Tibial nerve (tissue), 4 donors: ENCODE measurements around the gene FHAD1. TPM values are rescaled to one million over a fixed set of nuclear protein-coding genes. Genes with fewer than 3 reads are reported as not detected.

Experiments used
- DNase-seq, 2 donors: peaks; one replicate each; pipeline ENCODE4 v3.0.0-alpha.2; 2019; ENCODE audit warnings: low spot score in 2 of 2
- H3K27ac ChIP-seq, 4 donors: fragments of 200-600 bp; sonication (generic) in 3 of 4; one replicate each; pipeline ENCODE4 v1.5.1; 2017 to 2019; ENCODE audit warnings: mild to moderate bottlenecking in 1 of 4
- H3K27me3 ChIP-seq, 2 donors: fragments of 200-600 bp; sonication (generic) in 1 of 2; one replicate each; pipeline versions ENCODE4 v1.5.1 to v1.6.0; 2017 to 2019
- H3K36me3 ChIP-seq, 3 donors: fragments of 200-600 bp; sonication (generic); one replicate each; pipeline ENCODE4 v1.5.1; 2018 to 2019
- H3K4me1 ChIP-seq, 4 donors: fragments of 200-600 bp; sonication (generic) in 3 of 4; one replicate each; pipeline ENCODE4 v1.5.1; 2017 to 2019
- H3K4me3 ChIP-seq, 4 donors: fragments of 200-600 bp; sonication (generic) in 3 of 4; one replicate each; pipeline ENCODE4 v1.5.1; 2017 to 2019; ENCODE audit warnings: mild to moderate bottlenecking in 1 of 4, moderate library complexity in 1 of 4
- H3K9me3 ChIP-seq, 4 donors: fragments of 200-600 bp; sonication (generic) in 3 of 4; one replicate each; pipeline ENCODE4 v1.5.1; 2017 to 2019
- CTCF ChIP-seq, 5 experiments: fragments of 200-600 bp in 3 of 5; fragments of 450-650 bp in 2 of 5; sonication (generic) in 3 of 5; IDR thresholded peaks; one replicate each; pipeline ENCODE4 v1.5.1; 2016 to 2019; ENCODE audit warnings: antibody characterized with exemption in 5 of 5, mild to moderate bottlenecking in 3 of 5, moderate library complexity in 2 of 5
- EP300 ChIP-seq, 2 donors: sonication (generic); formaldehyde crosslinking; IDR thresholded peaks; one replicate each; pipeline ENCODE4 v1.6.1; 2017; ENCODE audit warnings: antibody characterized with exemption in 2 of 2, mild to moderate bottlenecking in 1 of 2
- POLR2A ChIP-seq, 2 donors: fragments of 450-650 bp; IDR thresholded peaks; one replicate each; pipeline ENCODE4 v1.6.1; 2017; ENCODE audit warnings: antibody characterized with exemption in 2 of 2, mild to moderate bottlenecking in 2 of 2, moderate library complexity in 2 of 2
- WGBS, 2 donors: methylation state at CpG; one replicate each; pipeline ENCODE4 v1.1.5; 2018; 5-methylcytosine and 5-hydroxymethylcytosine counted together
- total RNA-seq, 4 donors: library from RNA; depleted of rRNA; stranded (reverse); fragments of >200 nt; gene quantifications; one replicate each; pipeline ENCODE4 v1.1.0, GENCODE V29; 2016

FHAD1 gene
- total RNA-seq, 4 donors from 2014 or later = 0.30 to 0.63 TPM; not detected in 2

- no peak for TF ChIP-seq EP300 (IDR thresholded peaks at IDR 0.05)
- no peak for TF ChIP-seq POLR2A (IDR thresholded peaks at IDR 0.05)
- TF ChIP-seq CTCF (IDR thresholded peaks at IDR 0.05) = no peak
- no peaks in the 10 kb centered on the region for H3K9me3 ChIP-seq
- 76 to 83% methylated on average over 6 of the region's 6 CpGs for WGBS, 2 donors
- no peaks in the 10 kb centered on the region for H3K27me3 ChIP-seq
- H3K4me1 ChIP-seq = no peaks in the 10 kb centered on the region
- no peak for DNase-seq
- H3K27ac ChIP-seq = no peak overlapping the region
- H3K4me3 ChIP-seq = no peak overlapping the region
- no peaks in the 10 kb centered on the region for H3K36me3 ChIP-seq
These were observed 107.5 kb downstream of the FHAD1 start for GRCh38 chr1:15354580-15354965.

GRCh38 chr1:15355968-15356625 lies 109.1 kb downstream of the FHAD1 start:
- Histone ChIP-seq H3K9me3 (no peaks in the 10 kb centered on the region), H3K27me3 (no peaks in the 10 kb centered on the region)
- WGBS, 2 donors = 74 to 77% methylated on average over 16 of the region's 16 CpGs

GRCh38 chr1:15357612-15358207 lies 110.7 kb downstream of the FHAD1 start:
- H3K36me3 ChIP-seq = no peaks in the 10 kb centered on the region
- DNase-seq = no peak
- H3K27me3 ChIP-seq = no peaks in the 10 kb centered on the region
- no peaks in the 10 kb centered on the region for H3K4me1 ChIP-seq
- no peaks in the 10 kb centered on the region for H3K9me3 ChIP-seq
- TF ChIP-seq POLR2A (IDR thresholded peaks at IDR 0.05) = no peak
- TF ChIP-seq CTCF (IDR thresholded peaks at IDR 0.05) = no peak
- TF ChIP-seq EP300 (IDR thresholded peaks at IDR 0.05) = no peak
- no peak overlapping the region for H3K4me3 ChIP-seq
- 84 to 86% methylated on average over 8 of the region's 8 CpGs for WGBS, 2 donors
- H3K27ac ChIP-seq = no peak overlapping the region

More at GRCh38 chr1:15355968-15356625, 109.1 kb downstream of the FHAD1 start:
- DNase-seq = no peak
- H3K4me1 ChIP-seq = no peaks in the 10 kb centered on the region
- H3K4me3 ChIP-seq = no peak overlapping the region
- TF ChIP-seq EP300 (IDR thresholded peaks at IDR 0.05) = no peak
- TF ChIP-seq POLR2A (IDR thresholded peaks at IDR 0.05) = no peak
- TF ChIP-seq CTCF (IDR thresholded peaks at IDR 0.05) = no peak
- no peak overlapping the region for H3K27ac ChIP-seq
- no peaks in the 10 kb centered on the region for H3K36me3 ChIP-seq

- Histone ChIP-seq H3K4me1 (no peaks in the 10 kb centered on the region), H3K9me3 (no peaks in the 10 kb centered on the region), H3K27ac (no peak overlapping the region), H3K36me3 (no peaks in the 10 kb centered on the region), H3K27me3 (no peaks in the 10 kb centered on the region), H3K4me3 (no peak overlapping the region)
- no peak for TF ChIP-seq CTCF (IDR thresholded peaks at IDR 0.05)
- TF ChIP-seq POLR2A (IDR thresholded peaks at IDR 0.05) = no peak
- no peak for TF ChIP-seq EP300 (IDR thresholded peaks at IDR 0.05)
- DNase-seq = no peak
- 88 to 90% methylated on average over 20 of the region's 20 CpGs for WGBS, 2 donors
These were observed 111.6 kb downstream of the FHAD1 start for GRCh38 chr1:15358565-15359133.

- H3K36me3 ChIP-seq = no peaks in the 10 kb centered on the region
- no peaks in the 10 kb centered on the region for H3K4me1 ChIP-seq
- no peak overlapping the region for H3K27ac ChIP-seq
- WGBS, 2 donors = 67 to 68% methylated on average over 14 of the region's 14 CpGs
- H3K27me3 ChIP-seq = no peaks in the 10 kb centered on the region
- no peak overlapping the region for H3K4me3 ChIP-seq
- no peaks in the 10 kb centered on the region for H3K9me3 ChIP-seq
- no peak for TF ChIP-seq CTCF (IDR thresholded peaks at IDR 0.05)
- TF ChIP-seq EP300 (IDR thresholded peaks at IDR 0.05) = no peak
- no peak for TF ChIP-seq POLR2A (IDR thresholded peaks at IDR 0.05)
- no peak for DNase-seq
These were observed 113.7 kb downstream of the FHAD1 start for GRCh38 chr1:15360700-15361099.
